Stimulated activated CD8-positive, alpha-beta memory T cell treated with anti-CD3 and anti-CD28 coated beads, Interleukin-12 subunit alpha, Interleukin-12 subunit beta, amount 100 ng/mL, for 24 hours (primary cell): ENCODE results near the gene FNTB.

ENCODE experiments used
- DNase-seq: peaks from one replicate; pipeline ENCODE4 v3.0.0-alpha.2; 2020; ENCODE audit errors: extremely low read depth

Gene FNTB

DNA sequence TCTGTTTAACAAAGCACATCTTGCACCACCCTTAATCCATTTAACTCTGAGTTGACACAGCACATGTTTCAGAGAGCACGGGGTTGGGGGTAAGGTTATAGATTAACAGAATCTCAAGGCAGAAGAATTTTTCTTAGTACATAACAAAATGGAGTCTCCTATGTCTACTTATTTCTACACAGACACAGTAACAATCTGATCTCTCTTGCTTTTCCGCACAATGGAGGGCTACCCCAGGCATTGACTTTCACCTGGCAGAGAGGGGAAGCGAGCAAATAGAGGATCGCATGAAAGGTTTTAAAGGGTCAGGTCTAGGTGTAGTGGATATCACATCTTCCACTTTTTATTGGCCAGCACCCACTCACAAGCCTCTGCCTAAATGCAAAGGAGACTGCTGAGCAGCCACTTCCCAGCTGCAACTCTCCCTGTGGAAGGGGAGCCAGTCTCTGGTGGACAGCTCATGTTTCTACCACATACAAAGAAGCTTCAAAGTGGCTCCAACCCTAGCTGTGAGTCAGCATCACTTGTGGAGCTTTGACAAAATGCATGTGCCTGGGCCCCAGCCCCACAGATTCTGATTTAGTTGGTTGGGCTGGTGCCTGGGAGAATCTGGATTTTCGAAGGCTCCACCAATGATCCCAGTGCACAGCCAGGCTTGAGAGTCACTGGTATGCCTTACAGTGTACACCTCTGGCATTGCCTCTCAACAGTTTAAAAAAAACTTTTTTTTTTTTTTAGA lies 7.2 kb upstream of the FNTB start:
- DNase-seq: no peak

DNA sequence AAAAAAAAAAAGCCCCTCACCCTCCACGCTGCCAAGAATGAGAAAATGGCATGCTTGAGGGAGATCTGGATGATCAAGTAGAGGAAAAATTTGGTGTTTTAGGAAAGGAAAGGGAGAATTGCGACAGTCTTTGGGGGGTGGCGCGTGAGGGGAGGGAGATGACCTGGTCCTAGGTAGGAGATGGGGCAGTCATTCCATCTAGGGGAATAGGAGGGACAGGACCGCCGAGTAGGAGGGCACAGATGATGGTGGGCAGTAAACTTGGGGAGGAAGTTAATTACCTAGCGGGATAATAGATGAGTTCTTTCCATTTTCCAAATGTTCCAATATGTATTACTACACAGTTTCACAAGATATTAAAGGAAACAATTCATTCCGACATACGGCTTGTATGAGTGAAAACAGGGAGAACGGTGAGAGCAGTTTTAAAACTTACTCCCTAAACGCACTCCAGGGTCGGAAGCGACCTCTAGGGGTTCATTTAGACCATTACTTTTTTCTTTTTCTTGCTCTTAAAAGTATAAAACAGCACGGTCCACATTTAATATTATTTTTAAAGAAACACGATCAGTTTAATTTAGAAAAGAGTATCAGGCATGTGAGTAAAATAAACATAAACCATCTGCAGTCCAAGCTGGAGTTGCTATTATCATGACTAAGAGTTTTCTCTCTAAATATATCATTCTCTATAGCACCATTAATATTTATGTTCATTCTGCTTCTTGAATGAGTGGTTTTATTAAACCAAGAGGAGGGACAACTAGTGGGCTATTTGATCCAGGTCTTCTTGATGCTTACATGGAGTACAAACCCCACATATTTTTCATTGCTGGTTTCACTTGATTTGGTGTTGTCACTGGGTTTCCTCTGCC lies 3.0 kb upstream of the FNTB start:
- DNase-seq: no peak

DNA sequence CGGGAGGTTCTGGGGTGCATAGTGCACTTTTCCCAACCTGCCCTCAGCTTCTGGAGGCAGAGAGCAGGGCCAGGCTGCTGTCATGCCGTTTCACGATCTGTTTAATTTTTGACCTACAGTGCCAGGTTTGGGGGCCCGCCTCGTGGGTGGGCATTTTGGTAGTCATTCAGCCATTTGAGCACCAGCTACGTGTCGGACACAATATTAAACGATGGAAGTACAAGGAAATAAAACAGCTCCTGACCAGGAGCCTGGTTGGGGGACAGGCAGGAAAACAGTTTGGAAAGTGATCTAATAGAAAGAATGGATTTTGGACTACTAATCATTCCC lies 708 bp downstream of the FNTB start:
- DNase-seq: no peak

DNA sequence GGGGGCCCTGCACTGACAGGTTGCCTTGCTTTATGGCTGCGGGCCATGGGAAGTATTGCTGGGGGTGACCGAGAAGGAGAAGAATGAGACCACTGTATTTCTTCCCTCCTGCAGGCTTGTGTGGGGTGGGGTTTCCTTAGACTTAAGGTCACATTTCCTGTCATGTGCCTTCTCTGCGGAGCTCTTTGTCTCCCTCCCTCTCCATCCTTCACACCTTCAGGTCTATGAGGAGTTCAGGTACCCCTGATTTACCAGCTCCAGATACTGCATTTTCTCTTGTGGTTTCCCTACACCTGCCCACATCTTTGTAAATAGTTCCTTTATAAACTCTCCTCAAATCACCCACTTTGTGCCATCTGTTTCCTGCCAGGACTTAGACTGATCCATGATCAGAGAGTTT lies 3.6 kb downstream of the FNTB start:
- DNase-seq: no peak

DNA sequence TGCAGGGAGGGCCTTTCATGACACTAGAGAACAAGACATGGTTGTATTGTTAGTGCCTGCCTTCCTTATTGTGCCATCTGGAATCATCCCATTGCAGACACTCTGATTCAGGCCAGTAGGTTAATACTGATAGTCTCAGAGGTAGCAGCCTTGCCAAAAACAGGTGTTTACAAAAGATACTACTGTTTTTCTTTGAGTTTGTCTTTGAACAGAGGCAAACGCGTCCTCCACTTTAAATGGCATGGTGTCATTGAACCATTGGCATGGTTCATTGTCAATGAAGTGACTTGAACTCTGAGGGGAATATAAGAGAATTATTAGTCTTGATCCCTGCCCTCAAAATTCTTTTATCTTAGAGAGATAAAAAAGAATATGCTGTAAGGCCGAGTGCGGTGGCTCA lies 4.2 kb downstream of the FNTB start:
- DNase-seq: no peak

DNA sequence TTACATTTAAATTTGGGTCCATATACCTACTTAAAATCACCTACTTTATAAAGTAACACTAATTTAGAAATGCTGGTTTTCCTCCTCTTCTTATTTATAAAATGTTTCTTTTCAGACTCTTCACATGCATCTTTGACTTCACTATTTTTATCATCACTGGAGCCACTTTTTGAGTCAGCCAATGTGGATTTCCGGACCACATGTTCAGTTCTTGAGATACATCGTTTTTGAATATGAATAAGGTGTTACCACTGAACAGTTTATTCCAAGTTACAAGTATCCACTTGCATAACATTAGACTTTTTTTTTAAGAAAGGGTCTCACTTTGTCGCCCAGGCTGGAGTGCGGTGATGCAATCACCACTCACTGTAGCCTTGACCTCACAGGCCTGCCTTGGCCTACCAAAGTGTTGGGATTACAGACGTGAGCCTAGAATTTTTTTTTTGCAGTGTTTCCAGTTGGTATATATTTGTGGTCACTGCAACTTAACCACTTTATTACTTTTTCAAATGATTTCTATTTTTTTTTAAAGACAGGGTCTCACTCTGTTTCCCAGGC lies 5.7 kb downstream of the FNTB start:
- DNase-seq: no peak

DNA sequence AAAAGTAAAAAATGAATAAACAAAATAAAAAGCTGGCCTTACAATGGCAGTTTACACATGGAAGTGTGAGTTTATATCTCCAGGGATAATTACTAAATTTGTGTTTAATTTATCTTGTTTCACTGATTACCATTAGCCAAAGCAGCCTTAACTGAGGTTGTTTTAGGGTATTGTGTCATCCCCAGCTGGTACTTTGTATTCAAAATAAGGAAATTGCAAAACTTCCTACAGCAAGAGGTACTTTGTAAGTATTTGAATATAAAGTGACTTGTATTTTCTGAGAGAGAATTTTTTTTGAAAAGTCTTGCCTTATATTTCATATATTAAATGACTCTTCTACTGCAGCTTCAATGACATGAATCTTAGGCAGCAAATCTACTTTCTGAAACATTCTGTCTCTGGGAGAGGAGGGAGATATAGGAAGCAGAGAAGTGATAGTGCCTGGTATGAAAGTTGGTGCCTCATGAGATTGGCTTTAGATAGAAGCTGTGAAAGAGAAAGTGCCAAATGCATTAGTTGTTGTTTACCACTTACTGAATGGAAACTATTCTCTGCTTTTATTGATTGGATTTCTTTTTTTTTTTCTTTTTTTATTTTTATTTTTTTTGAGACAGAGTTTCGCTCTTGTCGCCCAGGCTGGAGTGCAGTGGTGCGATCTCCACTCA lies 6.7 kb downstream of the FNTB start:
- DNase-seq: no peak

DNA sequence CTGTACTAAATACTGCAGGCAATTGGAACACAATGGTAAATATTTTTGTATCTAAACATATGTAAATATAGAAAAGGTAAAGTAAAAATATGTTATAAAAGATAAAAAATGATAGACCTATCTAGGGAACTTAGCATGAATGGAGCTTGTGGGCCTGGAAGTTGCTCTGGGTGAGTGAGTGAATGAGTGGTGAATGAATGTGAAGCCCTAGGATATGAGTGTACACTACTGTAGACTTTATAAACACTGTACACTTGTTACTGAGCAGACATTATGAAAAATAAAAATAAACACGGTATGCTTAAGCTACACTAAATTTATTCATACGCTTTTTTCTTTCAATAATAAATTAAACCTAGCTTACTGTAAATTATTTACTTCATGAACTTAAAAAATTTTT lies 7.8 kb downstream of the FNTB start:
- DNase-seq: no peak

DNA sequence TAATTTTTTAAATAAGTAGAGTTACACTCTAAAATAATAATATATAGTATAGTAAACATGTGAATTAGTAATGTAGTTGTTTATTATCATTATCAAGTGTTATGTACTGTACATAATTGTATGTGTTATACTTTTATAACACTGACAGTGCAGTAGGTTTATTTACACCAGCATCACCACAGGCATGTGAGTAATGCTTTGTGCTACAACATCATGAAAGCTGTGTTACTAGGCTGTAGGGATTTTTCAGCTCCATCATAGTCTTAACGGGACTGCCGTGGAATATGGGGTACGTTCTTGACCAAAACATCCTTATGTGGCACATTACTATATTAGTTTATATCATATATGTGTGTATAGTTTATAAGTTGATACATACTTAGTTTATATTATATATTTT lies 8.6 kb downstream of the FNTB start:
- no peak for DNase-seq

DNA sequence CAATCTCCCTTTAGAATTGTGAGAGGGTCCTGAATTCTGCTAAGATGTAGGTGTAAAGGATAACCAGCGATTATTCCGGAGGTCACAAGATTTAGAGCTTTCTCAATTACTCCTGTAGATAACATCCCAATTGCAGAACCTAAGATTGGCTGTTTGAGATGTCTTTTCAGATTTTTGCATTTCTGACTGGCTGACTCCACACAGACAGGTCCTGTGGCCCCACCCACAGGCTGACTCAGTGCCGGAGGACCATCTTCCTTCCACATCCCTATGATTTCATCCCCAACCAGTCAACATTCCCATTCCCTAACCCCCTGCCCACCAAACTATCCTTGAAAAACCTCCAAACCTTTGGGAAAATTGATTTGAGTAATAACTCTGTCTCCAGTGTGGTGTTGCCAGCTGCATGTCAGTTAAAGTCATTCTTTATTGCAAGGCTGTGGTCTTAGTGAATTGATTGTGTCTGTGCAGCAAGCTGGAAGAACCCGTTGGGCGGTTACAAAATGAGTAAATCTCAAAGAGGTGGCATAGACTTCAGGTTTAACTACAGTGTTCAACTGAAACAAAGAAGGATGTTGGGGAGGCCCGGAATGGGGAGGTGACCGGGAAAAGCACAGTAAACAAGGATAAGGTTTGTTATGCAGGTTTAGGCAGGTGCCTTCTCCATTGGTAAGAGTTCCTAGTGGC lies 10.6 kb downstream of the FNTB start:
- no peak for DNase-seq

DNA sequence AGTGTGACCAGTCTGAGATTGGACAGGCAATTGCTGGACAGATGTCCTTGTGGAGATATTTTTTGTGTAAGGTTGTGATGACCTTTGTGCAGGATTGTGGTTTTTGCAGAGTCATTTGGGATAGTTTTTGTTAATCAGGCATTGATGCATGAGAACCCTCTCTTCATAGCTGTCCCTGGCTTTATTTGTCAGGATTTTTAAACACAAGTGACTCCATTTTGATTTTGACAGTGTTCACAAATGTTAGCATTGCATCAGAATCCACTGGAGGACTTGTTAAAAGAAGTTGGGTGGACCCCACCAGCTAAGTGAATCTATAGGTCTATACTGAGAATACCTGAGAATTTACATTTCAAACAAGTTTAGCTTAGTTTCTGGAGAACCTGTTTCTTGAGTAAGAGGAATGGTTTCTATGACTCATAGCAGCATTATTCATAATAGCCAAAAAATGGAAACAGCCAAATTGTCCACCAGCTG lies 11.8 kb downstream of the FNTB start:
- DNase-seq: no peak

DNA sequence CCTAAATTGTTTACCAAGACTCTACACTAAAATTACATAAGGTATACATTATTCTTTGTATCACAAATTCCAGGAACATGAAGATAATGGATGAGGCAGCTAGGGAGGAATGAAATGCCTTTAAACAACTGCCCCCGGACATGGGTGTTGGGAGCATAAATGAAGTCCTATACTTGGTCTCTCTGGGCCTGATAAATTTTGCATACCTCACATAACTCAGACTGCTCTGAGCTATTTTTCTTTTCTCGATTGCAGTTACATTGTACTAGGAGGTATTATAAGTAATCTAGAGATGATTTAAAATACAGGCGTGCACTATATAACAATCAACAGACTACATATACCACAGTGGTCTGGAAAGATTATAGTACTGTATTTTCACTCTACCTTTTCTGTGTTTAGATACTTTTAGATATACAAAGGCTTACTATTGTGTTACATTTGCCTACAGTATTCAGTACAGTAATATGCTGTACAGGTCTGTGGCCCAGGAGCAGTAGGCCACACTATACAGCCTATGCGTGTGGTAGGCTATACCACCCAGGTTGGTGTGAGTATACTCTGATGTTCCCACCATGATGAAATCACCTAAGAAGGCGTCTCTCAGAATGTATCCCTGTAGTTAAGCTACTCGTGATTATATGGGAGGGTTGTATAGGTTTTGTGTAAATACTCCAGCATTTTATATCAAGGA lies 14.3 kb downstream of the FNTB start:
- no peak for DNase-seq

DNA sequence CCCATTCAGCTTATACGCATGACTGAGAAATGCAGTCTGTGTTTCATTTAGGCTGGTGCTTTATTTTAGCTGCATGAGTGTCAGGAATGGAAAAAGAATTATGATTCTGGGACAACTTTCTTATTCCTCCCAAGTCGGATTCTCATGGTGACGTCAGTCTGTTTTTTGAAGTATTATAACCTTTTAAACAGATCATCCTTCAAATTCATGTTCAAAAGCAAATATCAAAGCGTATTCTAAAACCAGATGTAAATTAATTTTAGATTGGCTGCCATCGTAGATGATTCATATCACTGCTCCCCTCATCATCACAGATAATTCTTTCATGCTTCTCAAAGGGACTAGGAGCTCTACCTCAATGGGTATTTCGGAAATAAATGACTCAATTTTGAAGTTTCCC lies 15.0 kb downstream of the FNTB start:
- DNase-seq: no peak

DNA sequence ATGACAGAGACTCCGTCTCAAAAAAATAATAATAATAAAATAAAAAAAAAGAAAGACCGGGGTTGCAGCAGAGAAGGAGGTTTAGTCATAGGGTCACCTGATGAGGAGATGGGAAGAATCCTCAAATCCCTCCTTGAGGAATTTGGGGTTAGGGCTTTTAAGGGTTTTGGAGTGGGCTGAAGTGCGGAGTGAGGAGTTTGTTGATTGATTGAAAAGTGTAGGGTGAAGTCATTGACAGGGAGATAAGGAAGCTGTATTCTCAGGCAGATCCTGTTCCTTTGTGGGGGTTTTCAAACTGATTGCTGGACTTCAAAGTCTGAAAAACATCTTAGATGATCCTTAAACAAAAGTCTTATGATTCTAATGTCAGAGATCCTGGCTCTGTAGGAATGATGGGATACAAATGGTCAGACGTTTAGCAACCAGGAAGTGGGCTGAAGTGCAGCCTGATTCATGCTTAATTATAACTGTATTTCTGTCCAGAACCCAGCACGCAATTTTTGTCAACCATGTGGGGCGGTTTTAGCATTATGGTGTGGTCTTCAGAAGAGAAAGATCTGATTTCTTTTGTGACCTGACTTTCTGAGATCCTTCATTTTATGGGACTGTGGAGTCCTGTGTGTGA lies 16.0 kb downstream of the FNTB start:
- DNase-seq: no peak

DNA sequence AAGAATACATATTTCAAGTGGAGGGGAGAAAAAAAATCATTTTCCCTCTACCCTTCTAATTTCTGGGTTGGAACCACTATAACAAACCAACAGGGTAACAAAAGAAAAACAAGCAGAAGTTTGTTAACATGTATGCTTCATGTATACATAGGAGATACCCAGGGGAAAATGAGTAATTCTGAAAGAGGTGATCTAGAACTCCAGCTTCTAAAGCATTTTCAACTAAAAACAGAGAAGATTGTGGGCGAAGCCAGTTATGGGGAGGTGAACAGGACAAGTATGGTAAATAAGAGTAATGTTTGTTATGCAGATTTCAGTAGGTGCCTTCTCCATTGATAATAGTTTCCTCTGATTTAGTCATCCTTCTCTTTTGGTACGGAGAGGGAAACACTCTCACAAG lies 16.7 kb downstream of the FNTB start:
- DNase-seq: no peak

DNA sequence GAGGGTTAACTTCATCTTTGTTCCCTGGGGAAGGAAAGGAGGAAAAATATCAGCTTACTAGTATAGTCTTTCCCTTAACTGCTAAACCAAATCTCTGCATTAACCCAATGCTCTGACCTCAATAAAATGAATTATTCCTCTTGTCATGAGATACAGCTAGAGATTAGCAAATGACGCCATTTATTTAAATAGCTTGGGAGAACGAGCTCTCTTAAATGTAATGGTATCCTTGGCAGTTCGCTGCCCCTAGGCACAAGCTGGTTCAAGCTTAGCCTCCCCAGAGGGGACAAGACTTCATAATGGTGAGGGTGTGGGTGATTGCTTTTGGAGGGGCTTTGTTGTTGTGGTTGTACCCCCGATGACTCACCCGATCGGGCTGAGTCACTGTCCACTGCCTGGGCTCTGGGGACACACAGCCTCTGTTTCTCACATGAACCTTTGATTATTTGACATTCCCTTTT lies 19.6 kb downstream of the FNTB start:
- DNase-seq: no peak

DNA sequence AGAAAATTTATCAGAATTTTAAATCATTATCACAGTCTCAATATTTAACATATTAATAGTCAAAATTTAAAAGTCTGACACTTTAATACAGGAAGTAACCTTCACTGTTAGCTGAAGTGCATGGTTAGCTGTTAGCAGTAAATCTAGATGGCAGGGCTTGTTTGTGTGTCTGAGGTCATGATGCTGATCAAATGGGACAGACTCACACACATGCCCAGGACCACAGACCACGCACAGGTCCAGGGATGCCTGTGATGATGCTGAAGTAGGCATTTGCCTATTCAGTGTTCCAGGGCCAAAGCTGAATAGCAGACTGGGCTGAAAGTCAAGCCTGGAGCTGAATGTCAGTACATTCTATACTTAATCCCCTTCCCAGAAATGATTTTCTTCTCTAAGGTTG lies 20.5 kb downstream of the FNTB start:
- DNase-seq: no peak

DNA sequence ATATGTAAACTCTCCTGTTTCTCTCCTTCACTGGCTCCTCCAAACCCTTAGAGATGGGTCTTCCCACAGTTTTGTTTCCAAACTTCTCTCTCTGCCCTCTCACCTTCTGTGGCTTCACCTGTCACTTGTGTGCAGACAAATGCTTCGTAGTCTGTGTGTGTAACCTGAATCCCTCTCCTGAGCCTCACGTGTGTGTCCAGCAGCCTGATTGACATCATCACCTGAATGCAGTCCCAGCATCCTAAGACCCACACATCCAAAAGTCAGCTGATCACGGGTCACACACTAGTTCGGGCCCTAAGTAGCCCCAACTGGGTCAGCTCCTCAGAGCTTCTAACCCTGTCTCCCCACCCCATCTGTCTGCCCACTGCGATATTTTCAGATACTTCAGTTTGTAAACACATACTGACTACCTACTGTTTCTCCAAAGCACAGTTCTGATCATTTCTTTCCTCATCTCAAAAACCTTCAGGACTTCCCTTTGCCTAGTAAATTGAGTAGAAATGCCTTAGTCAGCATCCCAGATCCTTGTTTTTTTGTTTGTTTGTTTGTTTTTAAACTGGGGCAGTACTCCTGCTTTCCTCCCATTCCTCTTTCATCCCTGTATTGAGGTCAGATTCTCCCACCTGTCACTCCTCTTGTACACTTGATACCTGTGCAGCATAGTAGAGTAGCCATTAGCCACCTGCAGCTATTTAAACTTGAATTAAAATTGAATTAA lies 23.7 kb downstream of the FNTB start:
- DNase-seq: no peak

DNA sequence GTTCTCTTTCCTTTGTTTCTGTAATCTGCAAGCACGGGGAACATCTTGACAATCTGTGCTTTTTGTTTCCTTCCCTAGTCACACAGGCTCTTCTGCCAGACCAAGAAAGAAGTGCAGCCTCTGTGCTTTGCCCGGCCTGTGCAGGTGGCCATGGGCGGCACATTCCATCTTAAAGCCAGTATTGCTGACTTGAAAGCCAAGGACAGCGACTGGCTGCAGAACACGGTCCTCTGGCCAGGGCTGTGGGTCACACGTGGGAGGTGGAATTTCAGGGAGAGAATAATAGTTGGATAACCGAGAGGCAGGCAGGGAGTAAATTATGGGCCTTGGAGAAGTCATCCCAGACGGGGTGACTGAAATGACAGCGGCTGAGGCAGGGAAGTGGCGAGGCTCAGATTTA lies 24.8 kb downstream of the FNTB start:
- DNase-seq: no peak

DNA sequence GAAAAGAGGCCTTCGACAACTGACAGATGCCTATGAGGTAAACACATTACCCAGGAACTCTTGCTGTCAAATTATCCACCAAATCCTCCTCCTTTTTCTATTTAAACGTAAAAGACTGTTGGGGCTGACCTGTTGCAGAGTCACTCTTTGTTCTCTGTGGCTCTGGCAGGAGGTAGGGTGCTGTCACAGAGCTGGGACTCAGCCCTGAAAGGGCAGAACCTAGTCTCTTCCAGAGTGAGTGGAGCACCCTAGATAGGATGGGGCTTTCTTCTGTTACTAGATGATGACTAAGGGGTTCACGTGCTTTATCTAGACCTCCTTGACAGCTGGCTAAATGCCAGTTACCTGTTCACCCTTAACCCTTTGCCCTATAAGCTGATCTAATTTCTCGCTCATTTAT lies 25.7 kb downstream of the FNTB start:
- DNase-seq: no peak
